DND-41 (cell line): ENCODE data around the gene CRYZ.

Source experiments
- ATAC-seq: fragments of 200-7000 bp; cut with Tn5 transposase; 3 replicates; pipeline ENCODE4 v1.9.1; 2021; ENCODE audit warnings: low read depth; ENCODE audit not compliant: insufficient read depth
- DNase-seq: peaks from one replicate; pipeline ENCODE4 v3.0.0-alpha.2; 2020
- H2AFZ ChIP-seq: 2 replicates; pipeline ENCODE4 v1.6.0; 2012; ENCODE audit warnings: low read depth, low read length
- H3K27ac ChIP-seq: 2 replicates; pipeline ENCODE4 v1.5.1; 2012; ENCODE audit warnings: low read length, inconsistent platforms
- H3K27me3 ChIP-seq: fragments of 200-600 bp; sonication (generic); 2 replicates; pipeline ENCODE4 v1.6.0; 2012; ENCODE audit warnings: low read length, mild to moderate bottlenecking, inconsistent platforms; ENCODE audit not compliant: insufficient read depth, poor library complexity
- H3K36me3 ChIP-seq: 2 replicates; pipeline ENCODE4 v1.5.1; 2012; ENCODE audit warnings: low read length, inconsistent platforms; ENCODE audit not compliant: insufficient read depth
- H3K4me1 ChIP-seq: 2 replicates; pipeline ENCODE4 v1.5.1; 2012; ENCODE audit warnings: mild to moderate bottlenecking, low read length; ENCODE audit not compliant: insufficient read depth
- H3K4me2 ChIP-seq: 2 replicates; pipeline ENCODE4 v1.6.0; 2012; ENCODE audit warnings: mild to moderate bottlenecking, moderate library complexity, low read length, inconsistent platforms; ENCODE audit not compliant: insufficient read depth
- H3K4me3 ChIP-seq, 2 experiments: fragments of 200-600 bp in 1 of 2; shearing (Covaris generic) in 1 of 2; 2 replicates each; pipeline ENCODE4 v1.5.1; 2012 to 2016; ENCODE audit warnings: inconsistent platforms in 2 of 2, low read length in 2 of 2, mild to moderate bottlenecking in 2 of 2, low read depth in 1 of 2, moderate library complexity in 1 of 2
- H3K79me2 ChIP-seq: 2 replicates; pipeline ENCODE4 v1.6.0; 2012; ENCODE audit warnings: low read length, inconsistent platforms; ENCODE audit not compliant: insufficient read depth
- H3K9ac ChIP-seq: 2 replicates; pipeline ENCODE4 v1.6.0; 2012; ENCODE audit warnings: low read depth, mild to moderate bottlenecking, inconsistent platforms, low read length, moderate library complexity
- H3K9me3 ChIP-seq: 2 replicates; pipeline ENCODE4 v1.5.1; 2012; ENCODE audit warnings: low read length, moderate library complexity, mild to moderate bottlenecking, inconsistent platforms; ENCODE audit not compliant: insufficient read depth, severe bottlenecking
- H4K20me1 ChIP-seq: 2 replicates; pipeline ENCODE4 v1.6.0; 2012; ENCODE audit warnings: low read length; ENCODE audit not compliant: insufficient read depth
- CTCF ChIP-seq: IDR thresholded peaks from 2 replicates; pipeline ENCODE4 v1.5.1; 2012; ENCODE audit warnings: borderline replicate concordance, low read length, moderate library complexity, mild to moderate bottlenecking; ENCODE audit not compliant: poor library complexity, severe bottlenecking; ENCODE audit errors: extremely low read depth
- EZH2 ChIP-seq: IDR thresholded peaks from 3 replicates; pipeline ENCODE4 v1.6.1; 2012; ENCODE audit warnings: borderline replicate concordance, low read depth, mild to moderate bottlenecking, moderate library complexity, low read length, inconsistent platforms; ENCODE audit not compliant: severe bottlenecking

The CRYZ gene

GRCh38 chr1:74689621-74690363, 43.1 kb downstream of the CRYZ start:
- no peaks in the 10 kb centered on the region for H3K36me3 ChIP-seq
- peak; percentile 61 for ATAC-seq
- H4K20me1 ChIP-seq: no peaks in the 10 kb centered on the region
- peak; percentile 87 for TF ChIP-seq CTCF
- TF ChIP-seq EZH2: no peak
- H3K9me3 ChIP-seq: no peaks in the 10 kb centered on the region
- H3K9ac ChIP-seq: no peak overlapping the region
- H3K4me2 ChIP-seq: no peak overlapping the region
- 0 out of 2 replicates have a peak overlapping the region, but pooled peaks have one; percentile 29 for H2AFZ ChIP-seq
- H3K4me3 ChIP-seq: no peak overlapping the region
- no peak overlapping the region for H3K27ac ChIP-seq
- no peaks in the 10 kb centered on the region for H3K27me3 ChIP-seq
- DNase-seq: peak; percentile 52
- H3K4me1 ChIP-seq: no peaks in the 10 kb centered on the region
- H3K79me2 ChIP-seq: no peaks in the 10 kb centered on the region

GRCh38 chr1:74686928-74687327, 45.9 kb downstream of the CRYZ start:
- H4K20me1 ChIP-seq: no peaks in the 10 kb centered on the region
- no peaks in the 10 kb centered on the region for H3K36me3 ChIP-seq
- no peaks in the 10 kb centered on the region for H3K27me3 ChIP-seq
- no peak for ATAC-seq
- H3K4me3 ChIP-seq: no peak overlapping the region
- no peak overlapping the region for H2AFZ ChIP-seq
- no peaks in the 10 kb centered on the region for H3K9me3 ChIP-seq
- no peaks in the 10 kb centered on the region for H3K4me1 ChIP-seq
- no peak overlapping the region for H3K27ac ChIP-seq
- H3K79me2 ChIP-seq: no peaks in the 10 kb centered on the region
- no peak overlapping the region for H3K4me2 ChIP-seq
- H3K9ac ChIP-seq: no peak overlapping the region
- DNase-seq: no peak
- TF ChIP-seq CTCF: no peak
- no peak for TF ChIP-seq EZH2

DNA sequence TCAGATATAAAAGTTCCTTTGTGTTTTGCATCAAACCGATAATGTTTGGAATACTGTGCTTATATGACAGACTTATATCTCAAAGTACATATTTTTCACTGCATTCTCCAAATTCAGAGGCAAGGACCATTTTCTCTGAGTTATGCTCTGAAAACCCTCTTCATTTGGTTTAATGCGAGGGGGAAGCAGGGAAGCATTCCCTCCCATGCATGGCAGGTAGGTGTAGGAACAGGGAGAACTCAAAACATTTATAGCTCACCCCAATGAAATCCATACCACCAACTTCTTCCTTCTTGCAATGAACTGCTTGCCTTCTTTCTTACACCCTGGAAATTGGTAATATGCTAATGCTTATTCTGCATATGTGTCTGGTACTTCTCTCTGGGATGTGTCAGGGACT, 48.5 kb downstream of the CRYZ start:
- Histone ChIP-seq H3K4me3 (no peak overlapping the region), H3K9ac (no peak overlapping the region), H3K9me3 (no peaks in the 10 kb centered on the region), H3K27me3 (no peaks in the 10 kb centered on the region), H4K20me1 (no peaks in the 10 kb centered on the region), H3K36me3 (no peaks in the 10 kb centered on the region), H3K79me2 (no peaks in the 10 kb centered on the region), H3K27ac (no peak overlapping the region), H3K4me2 (no peak overlapping the region), H3K4me1 (no peaks in the 10 kb centered on the region), H2AFZ (no peak overlapping the region)
- TF ChIP-seq EZH2 (no peak), CTCF (no peak)
- ATAC-seq (no peak), DNase-seq (no peak)
